Measurements from ENCODE around the gene DKKL1.
"Not testable (repeated sequence)": the region's sequence is repeated elsewhere in the genome, so short reads cannot be mapped to it uniquely, and the experiment has no call there.

DKKL1 gene

DNA sequence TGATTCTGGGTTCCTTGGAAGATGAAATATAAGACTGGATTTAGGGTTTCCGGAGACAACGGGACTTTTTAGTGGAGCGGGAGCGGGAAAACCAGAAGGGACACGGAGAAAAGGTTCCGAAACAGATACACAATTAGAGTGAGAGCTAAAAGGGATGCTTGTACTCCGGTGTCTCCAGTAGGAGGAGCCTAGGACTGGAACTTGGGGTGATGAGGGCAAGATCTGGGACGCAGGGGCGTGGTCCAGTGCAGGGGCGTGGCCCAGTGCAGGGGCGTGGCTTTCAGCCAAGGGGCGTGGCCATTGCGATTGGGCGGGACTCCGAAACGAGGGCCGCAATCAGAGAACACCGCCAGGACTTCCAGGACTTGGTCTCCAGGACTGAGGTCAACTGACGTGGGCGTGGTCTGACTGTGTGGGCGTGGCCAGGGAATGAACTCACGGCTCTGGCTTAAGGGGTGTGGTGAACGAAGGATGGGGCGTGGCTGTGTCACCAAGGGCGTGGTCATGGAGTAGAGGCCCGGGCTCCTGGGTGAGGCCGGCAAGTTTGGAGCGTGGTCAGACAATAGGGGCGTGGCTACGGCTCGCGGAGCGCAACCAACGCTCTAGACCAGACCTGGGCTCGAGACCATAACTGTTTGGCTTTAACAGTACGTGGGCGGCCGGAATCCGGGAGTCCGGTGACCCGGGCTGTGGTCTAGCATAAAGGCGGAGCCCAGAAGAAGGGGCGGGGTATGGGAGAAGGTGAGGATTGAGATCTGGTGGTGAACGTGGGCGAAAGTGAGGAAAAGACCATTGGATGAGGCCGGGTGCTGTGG is at the start of gene DKKL1:
Gene DKKL1 (plus strand): TSS at position 610 of the 815 bp plus-strand sequence. CDS start 122 bp downstream, at position 732.
- no peak for DNase-seq

DNA sequence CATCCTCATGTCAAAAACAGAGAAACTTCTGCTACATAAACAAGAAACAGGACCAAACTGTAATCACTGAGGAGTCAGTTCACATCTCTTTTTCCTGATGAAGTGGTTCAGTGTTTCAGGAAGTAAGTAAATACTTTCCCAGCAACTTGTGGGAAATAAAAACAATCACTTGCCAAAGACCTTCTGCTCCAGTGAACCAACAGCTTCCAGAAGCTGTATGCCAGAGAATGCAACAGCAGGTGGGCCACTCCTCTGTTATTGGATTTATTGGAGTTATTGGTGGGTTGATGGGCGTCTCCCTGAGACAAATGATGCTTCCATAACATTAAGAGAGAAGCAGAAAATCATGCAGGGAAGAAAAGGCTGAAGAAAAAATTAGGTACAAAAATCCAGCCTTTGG is 48.6 kb upstream of the DKKL1 start:
- no peak for DNase-seq

DNA sequence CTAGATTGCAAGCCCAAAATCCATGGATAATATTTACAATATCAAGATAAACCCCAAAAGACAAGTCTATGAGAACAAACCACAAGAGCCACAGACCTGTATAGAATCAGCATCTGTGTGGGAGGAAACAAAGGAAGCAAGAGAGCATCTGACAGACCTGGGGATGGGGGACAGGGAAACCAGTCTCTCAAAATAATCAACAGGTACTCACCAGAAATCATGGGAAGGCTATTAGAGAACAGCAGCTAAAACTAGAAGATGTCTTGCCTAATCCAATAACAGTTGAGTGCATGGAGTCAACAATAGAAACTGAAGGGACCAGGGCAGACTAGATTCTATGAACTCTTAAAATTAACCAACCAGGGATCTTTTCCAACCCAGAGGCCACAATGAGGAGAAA is 47.4 kb upstream of the DKKL1 start:
- no peak for DNase-seq

DNA sequence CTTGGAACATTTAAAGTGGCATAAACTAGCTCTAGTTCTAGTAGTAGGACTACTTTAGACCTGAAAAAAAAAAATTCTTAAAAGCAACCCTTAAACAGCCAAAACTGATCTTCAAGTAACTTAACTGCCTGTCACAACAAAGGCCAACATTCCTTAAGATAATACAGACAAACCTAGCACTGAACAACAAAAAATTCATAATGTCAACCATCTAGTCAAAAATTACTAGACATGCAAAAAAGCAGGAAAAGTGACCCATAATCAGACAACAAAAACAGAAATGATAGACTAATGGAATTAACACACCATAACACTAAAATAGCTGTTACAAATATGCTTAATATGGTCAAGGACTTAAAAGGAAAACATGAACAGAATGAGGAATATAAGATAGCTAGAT is 45.4 kb upstream of the DKKL1 start:
- DNase-seq = no peak

DNA sequence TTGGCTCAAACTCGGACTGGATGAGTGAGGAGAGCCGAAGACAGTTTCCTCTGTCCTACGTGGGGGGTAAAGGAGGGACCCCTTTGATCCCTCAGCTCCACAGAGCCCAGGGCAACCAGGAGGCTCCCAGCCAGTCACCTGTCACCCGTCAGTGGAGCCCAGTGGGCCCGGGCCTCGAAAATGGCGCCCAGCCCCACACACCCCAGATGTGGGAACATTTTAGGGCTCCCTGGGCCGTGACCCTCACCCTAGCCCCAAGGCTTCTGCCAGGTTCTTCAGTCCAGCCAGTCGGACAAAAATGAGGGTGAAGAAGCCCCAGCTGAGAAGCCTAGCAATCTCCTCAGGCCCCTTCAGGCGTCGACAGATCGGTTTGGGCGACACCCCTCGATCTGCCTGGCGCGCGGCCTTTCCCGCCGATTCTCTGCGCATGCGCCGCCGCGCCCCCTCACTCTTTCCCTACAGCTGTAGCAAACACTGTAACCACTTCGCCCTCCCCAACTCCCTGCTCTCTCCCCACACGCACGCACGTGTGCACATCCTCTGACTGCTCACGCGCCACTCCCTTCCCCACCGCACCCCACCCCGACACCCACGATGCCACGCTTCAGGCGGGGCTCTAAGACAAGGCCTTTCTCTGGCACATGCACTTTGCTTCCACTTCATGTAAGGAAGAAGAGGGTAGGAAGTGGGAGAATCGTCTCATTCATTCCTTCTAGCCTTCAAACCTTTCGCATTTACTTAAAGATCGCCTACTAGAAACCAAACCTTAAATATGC is 38.7 kb upstream of the DKKL1 start, which contains the start of gene SLC6A16:
Gene SLC6A16 (minus strand): TSS at position 391 of the 776 bp plus-strand sequence. CDS start 13,844 bp downstream, outside the sequence.
- no peak for DNase-seq

DNA sequence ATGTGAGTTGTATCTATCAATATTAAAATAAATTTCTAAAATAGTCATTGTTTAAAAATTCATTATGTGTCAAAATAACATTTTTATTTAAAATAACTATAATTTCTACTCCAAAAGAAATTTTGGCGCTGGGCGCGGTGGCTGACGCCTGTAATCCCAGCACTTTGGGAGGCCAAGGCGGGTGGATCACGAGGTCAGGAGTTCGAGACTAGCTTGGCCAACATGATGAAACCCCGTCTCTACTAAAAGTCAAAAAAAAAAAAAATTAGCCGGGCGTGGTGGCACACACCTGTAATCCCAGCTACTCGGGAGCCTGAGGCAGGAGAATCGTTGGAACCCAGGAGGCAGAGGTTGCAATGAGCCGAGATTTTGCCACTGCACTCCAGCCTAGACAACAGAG is 37.9 kb upstream of the DKKL1 start:
- DNase-seq = not testable (repeated sequence)

DNA sequence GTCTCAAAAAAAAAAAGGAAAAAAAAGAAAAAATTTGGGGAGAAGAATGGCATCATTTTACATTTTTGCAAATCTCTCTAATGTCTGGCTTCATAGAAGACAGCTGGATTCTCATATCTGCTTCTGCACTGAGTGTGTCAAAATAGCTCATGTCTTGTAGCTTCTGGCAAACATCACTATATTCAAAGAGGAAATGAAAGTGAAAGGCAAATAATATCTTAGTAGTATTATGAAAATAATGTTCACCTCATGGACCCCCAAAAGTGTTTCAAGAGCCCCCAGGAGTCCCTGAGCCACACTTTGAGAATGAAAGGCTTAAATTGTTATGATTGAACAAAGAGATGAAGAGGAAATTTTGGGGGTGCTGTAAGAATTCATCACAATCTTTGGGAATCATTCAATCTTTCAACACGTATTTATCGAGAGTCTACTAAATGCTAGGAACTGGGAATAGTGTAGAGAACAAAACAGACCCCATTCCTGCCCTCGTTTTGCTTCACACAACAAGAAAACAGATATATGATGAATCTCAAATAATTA is 37.4 kb upstream of the DKKL1 start:
- no peak for DNase-seq

DNA sequence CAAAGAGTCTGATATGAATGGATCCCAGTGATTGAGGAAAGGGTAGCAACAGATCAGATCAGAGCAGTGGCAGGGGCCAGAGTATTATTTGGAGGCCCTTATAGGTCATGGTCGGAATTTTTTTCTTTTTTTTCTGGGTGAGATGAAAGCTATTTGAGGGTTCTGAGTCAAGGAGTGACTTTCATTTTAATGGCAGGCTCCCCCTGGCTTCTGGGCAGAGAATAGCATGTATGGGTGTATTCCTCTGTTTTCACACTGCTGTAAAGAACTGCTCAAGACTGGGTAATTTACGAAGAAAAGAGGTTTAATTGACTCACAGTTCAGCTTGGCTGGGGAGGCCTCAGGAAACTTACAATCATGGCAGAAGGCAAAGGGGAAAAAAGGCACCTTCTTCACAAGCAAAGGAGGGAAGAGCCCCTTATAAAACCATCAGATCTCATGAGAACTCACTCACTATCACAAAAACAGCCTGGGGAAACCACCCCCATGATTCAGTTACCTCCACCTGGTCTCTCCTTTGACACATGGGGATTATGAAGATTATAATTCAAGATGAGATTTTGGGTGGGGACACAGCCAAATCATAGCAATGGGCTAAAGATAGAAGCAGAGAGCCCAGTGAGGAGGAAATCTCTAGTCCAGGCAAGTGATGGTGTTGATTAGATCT is 35.7 kb upstream of the DKKL1 start:
- no peak for DNase-seq

DNA sequence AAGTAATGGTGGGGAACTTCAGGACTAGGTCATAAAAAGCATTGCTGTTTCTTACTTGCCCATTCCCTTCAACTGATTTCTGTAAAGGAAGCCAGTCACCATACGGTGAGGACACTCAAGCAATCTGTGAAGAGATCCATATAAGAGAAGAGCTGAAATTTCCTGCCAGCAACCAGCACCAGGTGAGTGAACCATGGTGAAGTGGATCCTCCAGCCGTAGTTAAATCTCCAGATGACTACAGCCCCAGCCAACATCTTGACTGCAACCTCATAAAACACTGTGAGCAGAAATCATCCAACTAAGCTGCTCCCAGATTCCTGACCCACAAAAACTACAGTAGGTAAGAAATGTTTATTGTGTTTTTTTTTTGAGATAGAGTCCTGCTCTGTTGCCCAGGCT is 34.9 kb upstream of the DKKL1 start:
- no peak for DNase-seq

DNA sequence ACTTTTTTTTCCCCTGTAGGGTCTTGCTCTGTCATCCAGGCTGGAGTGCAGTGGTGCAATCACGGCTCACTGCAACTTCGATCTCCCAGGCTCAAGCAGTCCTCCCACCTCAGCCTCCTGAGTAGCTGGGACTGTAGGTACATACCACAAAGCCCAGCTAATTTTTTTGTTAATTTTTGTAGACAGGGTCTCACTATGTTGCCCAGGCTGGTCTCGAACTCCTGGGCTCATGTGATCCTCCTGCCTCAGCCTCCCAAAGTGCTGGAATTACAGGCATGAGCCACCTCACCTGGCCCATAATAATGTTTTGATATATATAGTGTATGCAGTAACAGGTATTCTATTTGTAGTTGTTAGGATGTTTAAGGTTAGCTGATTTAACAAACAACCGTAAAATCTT is 32.5 kb upstream of the DKKL1 start:
- not testable (repeated sequence) for DNase-seq

DNA sequence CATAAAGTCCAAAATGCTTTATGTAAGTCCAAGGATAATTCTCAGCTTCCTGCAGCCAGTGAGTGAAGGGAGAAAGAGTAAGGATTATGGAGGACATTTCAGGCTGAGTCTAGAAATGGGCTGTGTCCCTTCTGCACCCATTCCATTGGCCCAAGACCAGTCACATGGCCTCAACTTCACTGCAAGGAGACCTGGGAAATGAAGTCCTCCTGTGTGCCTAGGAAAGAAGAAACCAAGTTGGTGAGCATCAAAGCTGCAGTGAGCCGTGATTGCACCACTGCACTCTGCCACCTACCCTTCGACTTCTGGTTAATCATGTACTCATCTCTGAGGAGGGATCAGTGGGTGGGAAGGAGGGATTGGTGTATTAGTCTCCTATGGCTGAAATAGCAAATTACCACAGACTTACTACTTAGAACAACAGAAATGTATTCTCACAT is 32.0 kb upstream of the DKKL1 start:
- peak; percentile 22 for DNase-seq

DNA sequence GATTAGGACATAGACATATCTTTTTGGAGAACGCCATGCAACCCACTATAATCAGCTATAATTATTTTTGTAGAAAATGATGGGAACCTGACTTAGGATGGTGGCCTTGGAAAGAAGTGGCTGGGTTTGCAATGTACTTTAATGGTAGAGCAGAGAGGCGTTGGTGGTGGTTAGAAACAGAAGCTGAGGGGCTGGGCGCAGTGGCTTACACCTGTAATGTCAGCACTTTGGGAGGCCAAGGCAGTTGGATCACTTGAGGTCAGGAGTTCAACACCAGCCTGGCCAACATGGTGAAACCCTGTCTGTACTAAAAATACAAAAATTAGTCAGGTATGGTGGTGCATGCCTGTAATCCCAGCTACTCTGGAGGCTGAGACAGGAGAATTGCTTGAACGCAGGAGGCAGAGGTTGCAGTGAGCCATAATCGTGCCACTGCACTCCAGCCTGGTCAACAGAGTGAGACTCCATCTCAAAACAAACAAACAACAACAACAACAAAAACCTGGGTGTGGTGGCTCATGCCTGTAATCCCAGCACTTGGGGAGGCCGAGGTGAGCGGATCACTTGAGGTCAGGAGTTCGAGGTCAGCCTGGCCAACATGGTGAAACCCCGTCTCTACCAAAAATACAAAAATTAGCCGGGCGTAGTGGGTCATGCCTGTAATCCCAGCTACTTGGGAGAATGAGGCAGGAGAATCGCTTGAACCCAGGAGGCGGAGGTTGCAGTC is 30.8 kb upstream of the DKKL1 start:
- DNase-seq = not testable (repeated sequence)

DNA sequence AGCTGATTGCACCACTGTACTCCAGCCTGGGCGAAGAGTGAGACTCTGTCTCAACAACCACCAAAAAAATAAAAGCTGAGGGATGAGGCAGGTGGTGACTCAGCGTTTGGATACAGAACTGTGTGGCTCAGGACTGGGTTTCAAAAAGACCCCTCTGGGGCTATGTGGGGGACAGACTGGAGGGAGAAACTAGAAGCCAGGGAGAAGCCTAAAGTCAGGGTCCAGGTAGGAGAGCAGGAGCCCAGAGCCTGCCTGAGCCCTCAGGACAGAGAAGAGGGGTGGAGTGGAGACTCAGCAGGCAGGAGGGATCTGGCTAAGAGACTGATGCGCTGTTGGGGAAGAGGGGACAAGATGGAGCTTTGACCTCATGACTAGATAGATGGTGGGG is 30.3 kb upstream of the DKKL1 start:
- DNase-seq = no peak

DNA sequence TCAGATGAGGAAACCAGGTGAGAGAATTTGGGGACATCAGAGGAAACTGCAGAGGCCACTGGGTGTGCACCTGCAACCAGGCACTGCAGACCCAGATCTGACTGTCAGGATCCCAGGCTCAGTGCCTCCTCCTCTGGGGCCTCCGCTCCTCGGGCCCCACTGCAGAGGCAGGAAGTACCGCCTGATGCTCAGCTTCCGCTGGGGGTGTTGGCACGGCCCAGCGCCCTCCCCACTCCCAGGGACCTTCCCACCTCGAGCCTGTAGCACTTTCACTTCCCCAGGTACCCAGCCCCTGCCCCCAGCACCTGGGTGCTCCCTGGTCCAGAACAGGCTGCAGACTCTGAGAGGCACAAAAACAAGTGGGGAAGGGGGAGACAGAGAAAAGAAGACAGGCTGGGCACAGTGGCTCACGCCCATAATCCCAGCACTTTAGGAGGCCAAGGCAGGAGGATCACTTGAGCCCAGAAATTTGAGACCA is 29.8 kb upstream of the DKKL1 start:
- DNase-seq = no peak

DNA sequence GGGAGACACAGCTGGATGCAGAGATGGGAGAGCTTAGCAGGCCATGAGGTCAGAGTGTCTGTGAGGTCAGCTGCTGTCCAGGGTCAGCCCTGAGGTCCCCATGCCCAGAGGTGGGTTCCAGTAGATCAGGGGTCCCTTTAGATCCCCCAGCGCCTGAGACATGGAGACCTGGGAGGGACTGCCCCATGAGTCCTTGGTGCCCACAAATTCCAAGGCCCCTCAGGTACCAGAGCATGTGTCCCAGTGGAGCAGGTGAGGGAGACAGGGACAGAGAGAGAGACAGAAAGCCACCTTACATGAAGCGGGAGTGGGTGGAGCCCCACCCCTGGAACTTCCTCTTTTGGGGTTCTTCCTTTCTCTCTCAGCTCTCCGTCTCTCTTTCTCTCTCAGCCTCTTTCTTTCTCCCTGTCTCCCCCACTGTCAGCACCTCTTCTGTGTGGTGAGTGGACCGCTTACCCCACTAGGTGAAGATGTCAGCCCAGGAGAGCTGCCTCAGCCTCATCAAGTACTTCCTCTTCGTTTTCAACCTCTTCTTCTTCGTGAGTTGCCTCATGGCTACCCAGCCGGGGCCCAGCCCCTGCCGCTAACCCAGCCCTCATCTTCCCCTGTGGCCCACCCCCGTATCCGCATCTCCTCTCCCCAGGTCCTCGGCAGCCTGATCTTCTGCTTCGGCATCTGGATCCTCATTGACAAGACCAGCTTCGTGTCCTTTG is 28.4 kb upstream of the DKKL1 start, which contains the start of gene CD37:
Gene CD37 (plus strand): TSS at position 336 of the 713 bp plus-strand sequence. CDS start 135 bp downstream, at position 471.
- DNase-seq = no peak

DNA sequence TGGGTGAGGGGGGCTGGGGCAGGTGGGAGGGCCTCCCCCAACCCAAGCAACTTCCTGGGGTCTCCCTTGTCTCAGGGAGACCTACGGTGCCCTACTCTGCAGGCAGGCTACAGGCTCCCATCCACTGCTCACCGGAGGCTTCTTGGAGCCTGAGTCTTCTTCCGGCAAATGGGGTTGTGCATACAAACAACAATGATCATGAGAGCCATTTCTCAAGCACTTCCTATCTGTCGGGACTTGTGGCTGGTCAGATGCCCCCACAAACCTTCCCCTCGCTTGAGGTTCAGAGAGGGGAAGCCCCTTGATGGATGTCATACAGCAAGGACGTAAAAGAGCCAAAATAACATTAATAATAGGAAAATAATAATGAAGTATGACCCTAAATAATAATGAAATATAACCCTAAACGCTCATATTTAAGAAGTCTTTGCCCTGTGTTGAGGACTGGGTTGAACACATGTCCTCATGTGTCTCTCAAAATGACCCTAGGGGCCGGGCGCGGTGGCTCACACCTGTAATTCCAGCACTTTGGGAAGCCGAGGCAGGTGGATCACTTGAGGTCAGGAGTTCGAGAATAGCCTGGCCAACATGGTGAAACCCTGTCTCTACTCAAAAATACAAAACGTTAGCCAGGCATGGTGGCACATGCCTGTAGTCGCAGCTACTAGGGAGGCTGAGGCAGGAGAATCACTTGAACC is 27.7 kb upstream of the DKKL1 start:
- DNase-seq = no peak

DNA sequence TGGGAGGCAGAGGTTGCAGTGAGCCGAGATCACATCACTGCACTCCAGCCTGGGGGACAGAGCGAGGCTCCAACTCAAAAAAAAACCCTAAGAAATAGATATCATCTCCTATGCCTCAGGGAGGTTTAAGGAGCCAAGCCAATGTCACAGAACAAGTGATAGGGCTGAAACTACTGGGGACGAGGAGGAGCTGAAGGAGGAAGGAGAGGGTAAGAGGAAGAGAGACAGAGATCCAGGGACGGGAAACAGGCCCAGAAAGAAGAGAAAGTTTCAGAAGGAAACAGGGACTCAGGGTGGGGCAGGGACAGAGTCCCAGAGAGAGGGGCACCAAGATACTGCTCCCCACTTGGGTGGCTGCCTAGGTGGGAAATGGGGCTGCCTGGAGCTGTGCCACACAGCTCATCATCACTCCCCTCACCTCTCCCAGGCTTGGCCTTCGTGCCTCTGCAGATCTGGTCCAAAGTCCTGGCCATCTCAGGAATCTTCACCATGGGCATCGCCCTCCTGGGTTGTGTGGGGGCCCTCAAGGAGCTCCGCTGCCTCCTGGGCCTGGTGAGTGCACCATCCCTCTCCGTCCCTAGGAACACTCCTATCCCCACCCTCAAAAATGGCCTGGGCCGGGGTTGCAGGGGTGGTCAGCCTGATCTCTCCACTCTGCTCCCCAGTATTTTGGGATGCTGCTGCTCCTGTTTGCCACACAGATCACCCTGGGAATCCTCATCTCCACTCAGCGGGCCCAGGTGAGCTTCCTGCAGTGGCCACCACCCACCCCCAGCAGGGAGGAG is 27.0 kb upstream of the DKKL1 start:
- DNase-seq = no peak

DNA sequence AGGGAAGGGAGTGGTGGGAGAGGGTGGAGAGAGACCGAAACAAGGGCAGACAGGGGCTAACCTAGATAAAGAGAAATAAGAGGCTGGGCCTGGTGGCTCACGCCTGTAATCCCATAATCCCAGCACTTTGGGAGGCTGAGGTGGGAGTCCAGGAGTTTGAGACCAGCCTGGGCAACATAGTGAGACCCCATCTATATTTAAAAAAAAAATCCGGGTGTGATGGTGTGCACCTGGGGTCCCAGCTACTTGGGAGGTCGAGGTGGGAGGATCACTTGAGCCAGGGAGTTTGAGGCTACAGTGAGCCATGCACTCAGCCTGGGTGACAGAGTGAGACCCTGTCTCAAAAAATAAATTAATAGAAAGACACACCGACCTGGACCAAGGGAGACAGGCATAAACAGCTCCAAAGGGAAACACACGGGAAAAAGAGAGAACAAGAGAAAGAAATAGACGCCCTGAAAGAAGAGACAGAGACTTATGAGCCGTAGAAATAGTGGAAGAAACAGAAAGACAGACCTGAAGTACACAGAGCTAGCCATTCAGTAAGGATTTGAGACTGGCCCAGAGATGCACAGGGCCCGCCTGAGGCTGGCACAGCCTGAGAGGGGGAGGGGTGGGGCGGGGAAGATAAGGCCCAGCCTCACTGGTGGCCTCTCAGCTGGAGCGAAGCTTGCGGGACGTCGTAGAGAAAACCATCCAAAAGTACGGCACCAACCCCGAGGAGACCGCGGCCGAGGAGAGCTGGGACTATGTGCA is 26.2 kb upstream of the DKKL1 start:
- no peak for DNase-seq

DNA sequence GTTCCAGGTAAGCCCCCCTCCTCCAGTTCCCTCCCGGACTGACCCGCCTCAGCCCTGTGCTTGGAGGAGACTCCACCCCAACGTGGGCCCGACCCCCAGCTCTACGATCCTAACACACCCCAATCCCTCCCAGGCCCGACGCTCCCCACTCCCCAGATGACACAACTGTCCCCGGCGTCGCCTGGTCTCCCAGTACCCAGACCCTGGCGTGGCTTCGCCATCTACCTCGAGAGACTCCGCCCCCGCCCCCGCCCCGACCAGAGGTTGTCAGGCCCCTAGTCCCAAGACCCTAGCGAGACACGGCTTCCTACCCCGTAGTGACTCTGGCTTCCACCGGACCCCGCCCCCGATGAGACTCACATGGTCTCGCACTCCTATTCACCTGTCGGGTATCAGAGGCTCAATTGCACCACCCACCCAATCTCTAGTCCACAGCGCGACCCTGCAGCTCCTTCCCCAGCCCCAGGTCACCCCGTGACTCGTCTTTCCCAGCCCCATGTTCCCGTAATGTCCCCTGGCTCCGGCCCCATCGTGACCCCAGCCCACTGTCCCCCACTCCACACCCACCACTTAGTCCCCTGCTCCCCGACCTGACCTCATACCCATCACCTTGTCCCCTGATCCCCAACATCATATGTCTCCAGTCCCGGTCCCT is 25.5 kb upstream of the DKKL1 start:
- no peak for DNase-seq

Data from NCI-H1436 (cell line).